Esophagus muscularis mucosa (tissue), 4 donors: Measurements from ENCODE around the gene CDCP2. TPM values are rescaled to one million over a fixed set of nuclear protein-coding genes. Genes with fewer than 3 reads are reported as not detected.
"Not testable (repeated sequence)": the region's sequence is repeated elsewhere in the genome, so short reads cannot be mapped to it uniquely, and the experiment has no call there.

Experiments used
- DNase-seq: peaks from one replicate; pipeline ENCODE4 v3.0.0-alpha.2; 2017; ENCODE audit errors: extremely low spot score
- H3K27ac ChIP-seq, 4 donors: fragments of 200-600 bp; sonication (generic); replicated peaks in 1 of 4; 1 replicate in 3 of 4; 2 replicates in 1 of 4; pipeline ENCODE4 v1.5.1; 2016 to 2019; ENCODE audit warnings: mild to moderate bottlenecking in 1 of 4
- H3K27me3 ChIP-seq, 4 donors: fragments of 200-600 bp; sonication (generic); one replicate each; pipeline versions ENCODE4 v1.5.1 to v1.6.0; 2016 to 2019
- H3K36me3 ChIP-seq, 4 donors: fragments of 200-600 bp; sonication (generic); one replicate each; pipeline ENCODE4 v1.5.1; 2016 to 2019
- H3K4me1 ChIP-seq, 4 donors: fragments of 200-600 bp; sonication (generic); one replicate each; pipeline ENCODE4 v1.5.1; 2016 to 2019
- H3K4me3 ChIP-seq, 4 donors: fragments of 200-600 bp; sonication (generic); 1 replicate in 2 of 4; 2 replicates in 2 of 4; pipeline ENCODE4 v1.5.1; 2016 to 2019; ENCODE audit warnings: mild to moderate bottlenecking in 4 of 4, moderate library complexity in 1 of 4
- H3K9me3 ChIP-seq, 4 donors: fragments of 200-600 bp; sonication (generic); 1 replicate in 3 of 4; 2 replicates in 1 of 4; pipeline ENCODE4 v1.5.1; 2016 to 2019
- EP300 ChIP-seq: sonication (generic); formaldehyde crosslinking; IDR thresholded peaks from one replicate; pipeline ENCODE4 v1.6.1; 2017; ENCODE audit warnings: antibody characterized with exemption
- POLR2A ChIP-seq: fragments of 450-650 bp; IDR thresholded peaks from one replicate; pipeline ENCODE4 v1.6.1; 2017; ENCODE audit warnings: antibody characterized with exemption, moderate library complexity, mild to moderate bottlenecking, low read depth
- POLR2AphosphoS5 ChIP-seq, 2 donors: sonication (generic); formaldehyde crosslinking; IDR thresholded peaks; one replicate each; pipeline ENCODE4 v1.6.1; 2017; ENCODE audit warnings: antibody characterized with exemption in 2 of 2
- WGBS: methylation state at CpG from one replicate; pipeline ENCODE4 v1.1.5; 2018; 5-methylcytosine and 5-hydroxymethylcytosine counted together
- intact Hi-C: fragments of 100-400 bp; cut with DNase I; formaldehyde crosslinking; loops from one replicate; pipeline ENCODE4 v1.15.1; 2023
- total RNA-seq, 4 donors: library from RNA; depleted of rRNA; stranded (reverse); fragments of >200 nt; gene quantifications; one replicate each; pipeline versions ENCODE4 v1.1.0 to v1.2.1, GENCODE V29; 2016
- TF ChIP-seq, protein P1 (sequence below), 3 experiments: fragments of 200-600 bp in 2 of 3; fragments of 450-650 bp in 1 of 3; sonication (generic) in 2 of 3; IDR thresholded peaks; one replicate each; pipeline ENCODE4 v1.5.1; 2017 to 2019; ENCODE audit warnings: antibody characterized with exemption in 3 of 3, mild to moderate bottlenecking in 2 of 3, moderate library complexity in 1 of 3

Gene CDCP2
- total RNA-seq, 4 donors from 2014 or later, result 0.26 to 0.40 (median 0.33) TPM; not detected in 1

DNA sequence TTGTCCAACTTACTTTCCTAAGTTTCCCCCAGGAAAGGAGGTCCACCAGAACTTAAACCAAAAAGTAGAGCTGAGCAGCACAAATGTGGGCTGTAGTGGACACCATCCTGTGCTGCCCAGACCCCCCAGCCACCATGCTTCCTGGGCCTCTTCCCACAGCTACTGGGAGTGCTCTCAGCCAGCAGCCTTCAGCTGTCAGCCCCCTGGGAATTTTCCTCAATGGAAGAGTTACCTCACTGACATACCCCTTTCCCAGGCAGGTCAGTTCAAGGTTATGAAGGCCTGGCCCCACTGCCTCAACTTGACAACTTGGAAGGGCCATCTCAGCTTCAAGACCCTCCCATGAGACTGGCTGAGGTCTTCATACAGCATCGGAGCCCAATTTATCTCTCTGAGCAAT lies 47.7 kb downstream of the CDCP2 start:
- Histone ChIP-seq H3K36me3 (peaks cover 0 to 6% (median 3%) of the 10 kb centered on the region in 4 donors), H3K27ac (no peak overlapping the region), H3K4me1 (no peaks in the 10 kb centered on the region), H3K4me3 (no peak overlapping the region), H3K27me3 (no peaks in the 10 kb centered on the region), H3K9me3 (no peaks in the 10 kb centered on the region)
- 67% methylated on average over 1 of the region's 1 CpG for WGBS
- intact Hi-C loops, result no loop called here
- DNase-seq, result no peak
- TF ChIP-seq EP300 (no peak), POLR2AphosphoS5 (IDR thresholded peaks at IDR 0.05) (no peak), POLR2A (no peak)
- TF ChIP-seq, protein P1, sequence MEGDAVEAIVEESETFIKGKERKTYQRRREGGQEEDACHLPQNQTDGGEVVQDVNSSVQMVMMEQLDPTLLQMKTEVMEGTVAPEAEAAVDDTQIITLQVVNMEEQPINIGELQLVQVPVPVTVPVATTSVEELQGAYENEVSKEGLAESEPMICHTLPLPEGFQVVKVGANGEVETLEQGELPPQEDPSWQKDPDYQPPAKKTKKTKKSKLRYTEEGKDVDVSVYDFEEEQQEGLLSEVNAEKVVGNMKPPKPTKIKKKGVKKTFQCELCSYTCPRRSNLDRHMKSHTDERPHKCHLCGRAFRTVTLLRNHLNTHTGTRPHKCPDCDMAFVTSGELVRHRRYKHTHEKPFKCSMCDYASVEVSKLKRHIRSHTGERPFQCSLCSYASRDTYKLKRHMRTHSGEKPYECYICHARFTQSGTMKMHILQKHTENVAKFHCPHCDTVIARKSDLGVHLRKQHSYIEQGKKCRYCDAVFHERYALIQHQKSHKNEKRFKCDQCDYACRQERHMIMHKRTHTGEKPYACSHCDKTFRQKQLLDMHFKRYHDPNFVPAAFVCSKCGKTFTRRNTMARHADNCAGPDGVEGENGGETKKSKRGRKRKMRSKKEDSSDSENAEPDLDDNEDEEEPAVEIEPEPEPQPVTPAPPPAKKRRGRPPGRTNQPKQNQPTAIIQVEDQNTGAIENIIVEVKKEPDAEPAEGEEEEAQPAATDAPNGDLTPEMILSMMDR (IDR thresholded peaks at IDR 0.05), result no peak

DNA sequence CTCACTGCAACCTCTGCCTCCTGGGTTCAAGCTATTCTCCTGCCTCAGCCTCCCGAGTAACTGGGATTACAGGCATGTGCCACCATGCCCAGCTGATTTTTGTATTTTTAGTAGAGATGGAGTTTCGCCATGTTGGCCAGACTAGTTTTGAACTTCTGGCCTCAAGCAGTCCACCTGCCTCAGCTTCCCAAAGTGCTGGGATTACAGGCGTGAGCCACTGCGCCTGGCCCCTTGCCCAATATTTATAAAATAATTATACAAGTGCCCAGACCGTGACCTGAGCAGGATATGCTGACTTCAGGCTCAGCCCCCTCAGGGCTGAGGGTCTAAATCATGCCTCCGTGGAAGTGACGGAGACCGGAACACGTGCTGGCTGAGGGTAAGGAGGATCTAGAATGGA lies 48.2 kb downstream of the CDCP2 start:
- H3K4me1 ChIP-seq, H3K9me3 ChIP-seq, H3K36me3 ChIP-seq, intact Hi-C loops, H3K4me3 ChIP-seq, DNase-seq, H3K27ac ChIP-seq, H3K27me3 ChIP-seq: not testable (repeated sequence)
- WGBS, result 95% methylated on average over 9 of the region's 9 CpGs

GRCh38 chr1:54103414-54103813 lies 49.4 kb downstream of the CDCP2 start:
- Histone ChIP-seq H3K27me3 (no peaks in the 10 kb centered on the region), H3K4me3 (no peak overlapping the region), H3K4me1 (no peaks in the 10 kb centered on the region), H3K36me3 (peaks cover 0 to 6% (median 3%) of the 10 kb centered on the region in 4 donors), H3K9me3 (no peaks in the 10 kb centered on the region), H3K27ac (no peak overlapping the region)
- intact Hi-C loops, result no loop called here
- TF ChIP-seq, protein P1 (IDR thresholded peaks at IDR 0.05), result no peak
- TF ChIP-seq POLR2AphosphoS5 (IDR thresholded peaks at IDR 0.05), result no peak
- TF ChIP-seq EP300, result no peak
- no peak for TF ChIP-seq POLR2A
- DNase-seq, result no peak
- WGBS, result 95% methylated on average over 6 of the region's 6 CpGs

- peaks cover 0 to 4% (median 1%) of the 10 kb centered on the region in 4 donors for H3K4me1 ChIP-seq
- intact Hi-C loops, result no loop called here
- WGBS, result 72% methylated on average over 2 of the region's 2 CpGs
- no peak overlapping the region for H3K4me3 ChIP-seq
- DNase-seq, result no peak
- peaks cover 7 to 22% (median 13%) of the 10 kb centered on the region in 4 donors for H3K36me3 ChIP-seq
- no peaks in the 10 kb centered on the region for H3K27me3 ChIP-seq
- no peak for TF ChIP-seq EP300
- TF ChIP-seq POLR2AphosphoS5 (IDR thresholded peaks at IDR 0.05), result no peak
- TF ChIP-seq, protein P1 (IDR thresholded peaks at IDR 0.05), result no peak
- TF ChIP-seq POLR2A, result no peak
- no peak overlapping the region for H3K27ac ChIP-seq
- H3K9me3 ChIP-seq, result no peaks in the 10 kb centered on the region
Measured at GRCh38 chr1:54100500-54100899, 52.3 kb downstream of the CDCP2 start.

GRCh38 chr1:54099061-54099610 lies 53.7 kb downstream of the CDCP2 start:
- Histone ChIP-seq H3K36me3 (peaks cover 7 to 22% (median 13%) of the 10 kb centered on the region in 4 donors), H3K9me3 (no peaks in the 10 kb centered on the region), H3K4me3 (no peak overlapping the region), H3K27ac (no peak overlapping the region), H3K4me1 (peaks cover 0 to 6% (median 2%) of the 10 kb centered on the region in 4 donors), H3K27me3 (no peaks in the 10 kb centered on the region)
- TF ChIP-seq, protein P1 (IDR thresholded peaks at IDR 0.05), result no peak
- TF ChIP-seq POLR2AphosphoS5 (IDR thresholded peaks at IDR 0.05) (no peak), POLR2A (no peak), EP300 (no peak)
- intact Hi-C loops, result no loop called here
- no peak for DNase-seq
- 67% methylated on average over 6 of the region's 6 CpGs for WGBS
